GM18519 (cell line): ENCODE results near the gene SOWAHB.

ENCODE experiments used
- ATAC-seq: cut with Tn5 transposase; IDR thresholded peaks from one replicate; pipeline ENCODE4 v1.9.1; 2021; ENCODE audit warnings: mild to moderate bottlenecking, moderate library complexity; ENCODE audit not compliant: unreplicated experiment, low FRiP score

The SOWAHB gene

GRCh38 chr4:76856243-76857073 lies 41.5 kb downstream of the SOWAHB start:
- ATAC-seq: no peak

DNA sequence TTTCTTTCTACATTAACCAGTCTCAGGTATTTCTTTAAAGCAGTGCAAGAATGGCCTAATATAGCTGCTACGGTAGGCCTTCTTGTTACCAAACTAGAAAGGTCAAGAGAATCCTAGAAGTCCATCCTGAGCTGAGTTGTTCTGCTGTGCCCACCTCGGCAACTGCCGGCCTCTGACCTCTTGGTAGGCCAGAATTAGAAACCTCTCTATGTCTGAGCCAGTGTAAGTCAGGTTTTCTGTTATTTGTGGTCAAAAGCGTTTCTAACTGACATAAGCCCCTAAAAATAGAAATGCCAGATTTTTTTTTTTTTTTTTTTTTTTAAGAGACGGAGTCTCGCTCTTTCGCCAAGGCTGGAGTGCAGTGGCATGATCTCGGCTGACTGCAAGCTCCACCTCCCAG lies 43.1 kb downstream of the SOWAHB start:
- no peak for ATAC-seq

- ATAC-seq: no peak
Observed at GRCh38 chr4:76851375-76851774, 46.6 kb downstream of the SOWAHB start.

DNA sequence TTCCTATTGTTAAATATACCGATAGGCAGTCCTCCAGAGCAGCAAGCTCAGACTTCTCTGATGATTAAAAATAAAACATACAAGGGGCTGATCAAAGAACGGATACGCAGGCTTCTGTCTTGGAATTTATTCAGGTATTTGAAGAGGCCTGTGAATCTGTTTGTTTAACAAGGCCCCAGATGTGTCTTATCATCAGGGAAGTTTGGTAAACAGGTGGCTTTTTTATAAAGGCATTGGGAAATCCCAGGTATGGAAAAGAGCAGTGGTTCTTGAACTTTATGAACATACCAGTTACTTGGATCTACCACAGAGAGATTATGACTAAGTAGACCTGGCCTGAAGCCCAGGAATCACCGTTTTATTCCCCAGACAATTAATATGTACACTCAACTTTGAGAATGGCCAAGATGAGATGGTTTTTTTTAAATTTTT lies 47.9 kb downstream of the SOWAHB start:
- ATAC-seq: no peak
